Measurements from ENCODE around the gene PXYLP1.

GRCh38 chr3:141289228-141289772 lies 57.7 kb downstream of the PXYLP1 start:
- no peak for TF ChIP-seq CTCF (conservative IDR thresholded peaks at IDR 0.05; ENCODE audit: low read depth, low read length)
- no peak for TF ChIP-seq EZH2 (IDR thresholded peaks at IDR 0.05; ENCODE audit: borderline replicate concordance, low read depth, low read length, poor library complexity, severe bottlenecking)

All from A673 (cell line).